Epithelial cell of proximal tubule (primary cell): ENCODE measurements around the gene MREG. TPM values are rescaled to one million over a fixed set of nuclear protein-coding genes. Genes with fewer than 3 reads are reported as not detected.

ENCODE experiments used
- DNase-seq: peaks from one replicate; pipeline ENCODE4 v3.0.0-alpha.2; 2011; ENCODE audit warnings: low read depth
- H3K4me3 ChIP-seq: 2 replicates; pipeline ENCODE4 v1.5.1; 2011; ENCODE audit warnings: low read depth, mild to moderate bottlenecking, low read length
- CTCF ChIP-seq: conservative IDR thresholded peaks from 2 replicates; pipeline ENCODE4 v1.5.1; 2012; ENCODE audit warnings: low read depth, mild to moderate bottlenecking, low read length
- total RNA-seq: library from RNA; depleted of rRNA; stranded (reverse); fragments of >200 nt; gene quantifications from 2 replicates; pipeline ENCODE4 v1.2.3, GENCODE V29; 2015

The MREG gene
- total RNA-seq, 1 donor from 2014 or later: 12.7 TPM

- TF ChIP-seq CTCF: no peak
- DNase-seq: no peak
- H3K4me3 ChIP-seq: no peak overlapping the region
These were observed 8.6 kb upstream of the MREG start for GRCh38 chr2:216021768-216022565.

- H3K4me3 ChIP-seq: no peak overlapping the region
- no peak for TF ChIP-seq CTCF
These were observed 5.4 kb upstream of the MREG start for GRCh38 chr2:216018709-216019108.

GRCh38 chr2:216017365-216017764 lies 4.0 kb upstream of the MREG start:
- H3K4me3 ChIP-seq: no peak overlapping the region
- no peak for TF ChIP-seq CTCF
- no peak for DNase-seq

More at GRCh38 chr2:216018709-216019108, 5.4 kb upstream of the MREG start:
- no peak for DNase-seq

GRCh38 chr2:216016581-216016980 lies 3.2 kb upstream of the MREG start:
- TF ChIP-seq CTCF: no peak
- no peak overlapping the region for H3K4me3 ChIP-seq
- DNase-seq: no peak

- TF ChIP-seq CTCF: no peak
- H3K4me3 ChIP-seq: no peak overlapping the region
- no peak for DNase-seq
These were observed 2.5 kb upstream of the MREG start for GRCh38 chr2:216015722-216016464.

- no peak overlapping the region for H3K4me3 ChIP-seq
- no peak for DNase-seq
- TF ChIP-seq CTCF: no peak
These were observed 1.6 kb upstream of the MREG start for GRCh38 chr2:216014986-216015385.
